Activated CD4-positive, alpha-beta T cell treated with anti-CD3 and anti-CD28 coated beads, Interleukin-2, amount 50 U/mL, for 1 hour (primary cell): Measurements from ENCODE around the gene ATXN1.

Source experiments
- DNase-seq: peaks from one replicate; pipeline ENCODE4 v3.0.0-alpha.2; 2020

Gene ATXN1

GRCh38 chr6:16782278-16782677, 21.0 kb upstream of the ATXN1 start:
- DNase-seq = no peak

GRCh38 chr6:16781348-16782169, 20.3 kb upstream of the ATXN1 start:
- DNase-seq = no peak

GRCh38 chr6:16778521-16778920, 17.3 kb upstream of the ATXN1 start:
- DNase-seq = no peak

GRCh38 chr6:16777794-16778193, 16.5 kb upstream of the ATXN1 start:
- no peak for DNase-seq

- no peak for DNase-seq
Measured at GRCh38 chr6:16776394-16777017, 15.2 kb upstream of the ATXN1 start.

GRCh38 chr6:16774437-16774836, 13.2 kb upstream of the ATXN1 start:
- DNase-seq = no peak

GRCh38 chr6:16773362-16773761, 12.1 kb upstream of the ATXN1 start:
- DNase-seq = no peak

- DNase-seq = peak; percentile 77
Measured at GRCh38 chr6:16770701-16771569, 9.7 kb upstream of the ATXN1 start.

- DNase-seq = no peak
Measured at GRCh38 chr6:16769986-16770376, 8.7 kb upstream of the ATXN1 start.

GRCh38 chr6:16769131-16769985, 8.1 kb upstream of the ATXN1 start:
- peak; percentile 49 for DNase-seq

- DNase-seq = no peak
Measured at GRCh38 chr6:16768477-16768830, 7.2 kb upstream of the ATXN1 start.

- no peak for DNase-seq
Measured at GRCh38 chr6:16767765-16768476, 6.7 kb upstream of the ATXN1 start.

- no peak for DNase-seq
Measured at GRCh38 chr6:16766836-16767745, 5.8 kb upstream of the ATXN1 start.

GRCh38 chr6:16766043-16766536, 4.8 kb upstream of the ATXN1 start:
- no peak for DNase-seq

- DNase-seq = no peak
Measured at GRCh38 chr6:16765235-16765634, 4.0 kb upstream of the ATXN1 start.

- DNase-seq = no peak
Measured at GRCh38 chr6:16764188-16764950, 3.1 kb upstream of the ATXN1 start.

- DNase-seq = peak; percentile 64
Measured at GRCh38 chr6:16762550-16763477, 1.6 kb upstream of the ATXN1 start.

- DNase-seq = no peak
Measured at GRCh38 chr6:16762268-16762549, 949 bp upstream of the ATXN1 start.
